HepG2 (cell line): Measurements from ENCODE around the gene MAEA.

ENCODE experiments used
- BRF2 ChIP-seq: sonication (generic); formaldehyde crosslinking; IDR thresholded peaks from 2 replicates; pipeline ENCODE4 v1.8.1; 2022; ENCODE audit warnings: mild to moderate bottlenecking, missing genetic modification reagents
- CCAR2 ChIP-seq: fragments of 200-400 bp; formaldehyde crosslinking; optimal IDR thresholded peaks from 2 replicates; pipeline ENCODE3; 2018; ENCODE audit warnings: low read depth, mild to moderate bottlenecking, low read length, moderate library complexity
- CCDC6 ChIP-seq: sonication (generic); formaldehyde crosslinking; IDR thresholded peaks from 2 replicates; pipeline ENCODE4 v1.8.1; 2022; ENCODE audit warnings: mild to moderate bottlenecking, missing genetic modification reagents, moderate library complexity
- EZH2 ChIP-seq: conservative IDR thresholded peaks from 2 replicates; pipeline ENCODE4 v1.6.1; 2012; ENCODE audit warnings: mild to moderate bottlenecking, low read depth, low read length, moderate library complexity
- KLF16 ChIP-seq, 2 experiments: sonication (generic) in 1 of 2; formaldehyde crosslinking in 1 of 2; IDR thresholded peaks; 2 replicates each; pipeline versions ENCODE4 v1.6.1 to v1.8.0; 2016 to 2023; ENCODE audit warnings: missing genetic modification reagents in 2 of 2, missing compliant biosample characterization in 1 of 2
- MTA1 ChIP-seq: sonication (generic); formaldehyde crosslinking; IDR thresholded peaks from 2 replicates; pipeline ENCODE4 v1.4.0; 2020; ENCODE audit warnings: missing genetic modification reagents, mild to moderate bottlenecking, borderline replicate concordance
- SIN3B ChIP-seq: fragments of 150-350 bp; IDR thresholded peaks from 2 replicates; pipeline ENCODE4 v1.6.1; 2014; ENCODE audit warnings: low read length
- SNAPC5 ChIP-seq: sonication (generic); formaldehyde crosslinking; IDR thresholded peaks from 2 replicates; pipeline ENCODE4 v1.8.1; 2023; ENCODE audit warnings: mild to moderate bottlenecking, missing genetic modification reagents, borderline replicate concordance
- SP1 ChIP-seq, 2 experiments: fragments of 450-650 bp in 1 of 2; sonication (generic) in 1 of 2; formaldehyde crosslinking in 1 of 2; IDR thresholded peaks; 2 replicates each; pipeline versions ENCODE4 v1.4.0 to v1.6.1; 2016 to 2020; ENCODE audit warnings: missing genetic modification reagents in 1 of 2
- ZNF10 ChIP-seq: sonication (generic); formaldehyde crosslinking; IDR thresholded peaks from 2 replicates; pipeline ENCODE4 v1.4.0; 2020; ENCODE audit warnings: mild to moderate bottlenecking, low read depth, missing genetic modification reagents, borderline replicate concordance
- ZNF432 ChIP-seq: sonication (generic); formaldehyde crosslinking; IDR thresholded peaks from 2 replicates; pipeline ENCODE4 v1.5.0; 2020; ENCODE audit warnings: missing genetic modification reagents, mild to moderate bottlenecking, borderline replicate concordance
- ZNF513 ChIP-seq: sonication (generic); formaldehyde crosslinking; conservative IDR thresholded peaks from 2 replicates; pipeline ENCODE4 v1.5.0; 2020; ENCODE audit warnings: missing genetic modification reagents
- ZNF784 ChIP-seq: sonication (generic); formaldehyde crosslinking; IDR thresholded peaks from 2 replicates; pipeline ENCODE4 v1.5.1; 2020; ENCODE audit warnings: missing genetic modification reagents, mild to moderate bottlenecking, borderline replicate concordance

GRCh38 chr4:1310796-1311631 is 21.3 kb downstream of the MAEA start:
- no peak for TF ChIP-seq SNAPC5 (CRISPR knock-in tag)
- no peak for TF ChIP-seq EZH2
- no peak for TF ChIP-seq SIN3B
- no peak for TF ChIP-seq KLF16 (CRISPR knock-in tag; IDR thresholded peaks at IDR 0.05)
- no peak for TF ChIP-seq ZNF432 (CRISPR knock-in tag)
- no peak for TF ChIP-seq SP1 (IDR thresholded peaks at IDR 0.05)
- TF ChIP-seq SP1 (CRISPR knock-in tag; IDR thresholded peaks at IDR 0.05) = no peak
- TF ChIP-seq MTA1 (CRISPR knock-in tag) = no peak
- no peak for TF ChIP-seq BRF2 (CRISPR knock-in tag)
- no peak for TF ChIP-seq ZNF784 (CRISPR knock-in tag)
- no peak for TF ChIP-seq CCAR2
- no peak for TF ChIP-seq CCDC6 (CRISPR knock-in tag)
- TF ChIP-seq ZNF513 (CRISPR knock-in tag) = no peak
- no peak for TF ChIP-seq ZNF10
